GM12891 (cell line): ENCODE results near the gene AP1M2.

Source experiments
- PAX5 ChIP-seq: IDR thresholded peaks from 2 replicates; pipeline ENCODE4 v1.6.1; 2011; ENCODE audit warnings: low read length, moderate library complexity, mild to moderate bottlenecking; ENCODE audit not compliant: insufficient read depth, severe bottlenecking
- POLR2A ChIP-seq: IDR thresholded peaks from 2 replicates; pipeline ENCODE4 v1.6.1; 2011; ENCODE audit warnings: low read depth, low read length, control low read depth
- POLR2AphosphoS5 ChIP-seq: IDR thresholded peaks from 2 replicates; pipeline ENCODE4 v1.6.1; 2011; ENCODE audit warnings: low read depth, low read length, control low read depth
- POU2F2 ChIP-seq: IDR thresholded peaks from 2 replicates; pipeline ENCODE4 v1.6.1; 2011; ENCODE audit warnings: low read depth, mild to moderate bottlenecking, control low read depth, low read length, moderate library complexity
- SPI1 ChIP-seq: IDR thresholded peaks from 2 replicates; pipeline ENCODE4 v1.6.1; 2011; ENCODE audit warnings: low read depth, low read length, control low read depth
- TAF1 ChIP-seq: IDR thresholded peaks from 2 replicates; pipeline ENCODE4 v1.6.1; 2011; ENCODE audit warnings: low read depth, low read length, control low read depth

DNA sequence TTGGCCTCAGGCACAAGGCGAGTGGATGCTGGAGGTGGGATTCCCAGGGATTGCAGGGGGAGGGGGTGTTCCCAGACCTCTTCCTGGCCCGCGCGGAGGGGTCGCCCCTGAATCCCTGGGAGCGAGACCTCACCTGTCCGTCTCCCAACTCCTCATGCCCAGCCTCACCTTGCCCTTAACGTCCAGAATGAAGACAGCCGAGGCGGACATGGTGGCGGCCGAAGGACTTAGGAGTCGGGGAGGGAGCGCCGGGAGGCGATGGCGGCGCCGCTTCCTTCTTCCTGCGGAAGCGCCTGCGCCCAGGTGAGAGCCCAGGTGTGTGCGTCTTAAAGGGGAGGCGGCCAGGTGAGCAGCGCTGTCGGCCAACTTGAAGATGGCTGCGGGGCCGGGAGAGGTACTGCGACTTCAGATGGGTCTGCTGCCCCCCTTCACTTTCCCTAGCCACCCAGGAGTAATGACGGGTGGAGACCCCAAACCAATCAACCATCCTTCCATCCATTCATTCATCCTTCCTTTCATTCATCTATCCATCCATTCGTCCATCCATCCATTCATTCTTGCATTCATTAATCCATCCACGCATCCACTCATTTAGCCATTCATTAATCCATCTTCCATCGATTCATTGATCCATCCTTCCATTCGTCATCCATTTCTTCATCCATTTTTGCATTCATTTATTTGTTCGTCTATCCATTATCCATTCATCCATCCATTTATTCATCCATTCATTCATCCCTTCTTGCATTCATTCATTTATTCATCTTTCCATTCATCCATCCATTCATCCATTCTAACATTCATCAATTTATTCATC lies at the start of gene AP1M2:
- TF ChIP-seq POLR2AphosphoS5, result no peak
- no peak for TF ChIP-seq POLR2A
- TF ChIP-seq TAF1, result no peak
- no peak for TF ChIP-seq SPI1
- no peak for TF ChIP-seq PAX5
- TF ChIP-seq POU2F2, result no peak
